Activated CD4-positive, alpha-beta memory T cell treated with anti-CD3 and anti-CD28 coated beads for 36 hours (primary cell): ENCODE measurements around the gene CTTNBP2. TPM values are rescaled to one million over a fixed set of nuclear protein-coding genes. Genes with fewer than 3 reads are reported as not detected.

Experiments used
- CTCF ChIA-PET: fragments of 350-600 bp; sonication (Branson Sonifier 250); formaldehyde crosslinking; loops from one replicate; lab custom pipeline; 2021; ENCODE audit warnings: antibody characterized with exemption, inconsistent platforms; lab: Charles Lee
- POLR2A ChIA-PET: fragments of 350-600 bp; sonication (Branson Sonifier 250); formaldehyde crosslinking; loops from one replicate; lab custom pipeline; 2021; ENCODE audit warnings: antibody characterized with exemption; lab: Charles Lee
- DNase-seq: peaks from one replicate; pipeline ENCODE4 v3.0.0-alpha.2; 2020
- H3K27ac Mint-ChIP-seq: one replicate; pipeline ENCODE4 v1.8.0; 2021; ENCODE audit warnings: mixed read lengths
- H3K27me3 Mint-ChIP-seq: one replicate; pipeline ENCODE4 v1.8.0; 2021; ENCODE audit warnings: mixed read lengths
- H3K36me3 Mint-ChIP-seq: one replicate; pipeline ENCODE4 v1.8.0; 2021; ENCODE audit warnings: mixed read lengths
- H3K4me1 Mint-ChIP-seq: one replicate; pipeline ENCODE4 v1.8.0; 2021; ENCODE audit warnings: low read depth, mixed read lengths
- H3K4me3 Mint-ChIP-seq: one replicate; pipeline ENCODE4 v1.8.0; 2021; ENCODE audit warnings: mild to moderate bottlenecking, mixed read lengths
- H3K9me3 Mint-ChIP-seq: one replicate; pipeline ENCODE4 v1.8.0; 2021; ENCODE audit warnings: mixed read lengths
- intact Hi-C: fragments of 100-400 bp; cut with micrococcal nuclease; formaldehyde crosslinking; loops from one replicate; pipeline ENCODE4 v1.15.1; 2023
- total RNA-seq, 2 experiments: library from RNA; stranded (reverse); gene quantifications; one replicate each; pipeline ENCODE4 v1.2.3, GENCODE V29; 2021

Gene CTTNBP2
- total RNA-seq, 2 experiments from 2014 or later = not detected

DNA sequence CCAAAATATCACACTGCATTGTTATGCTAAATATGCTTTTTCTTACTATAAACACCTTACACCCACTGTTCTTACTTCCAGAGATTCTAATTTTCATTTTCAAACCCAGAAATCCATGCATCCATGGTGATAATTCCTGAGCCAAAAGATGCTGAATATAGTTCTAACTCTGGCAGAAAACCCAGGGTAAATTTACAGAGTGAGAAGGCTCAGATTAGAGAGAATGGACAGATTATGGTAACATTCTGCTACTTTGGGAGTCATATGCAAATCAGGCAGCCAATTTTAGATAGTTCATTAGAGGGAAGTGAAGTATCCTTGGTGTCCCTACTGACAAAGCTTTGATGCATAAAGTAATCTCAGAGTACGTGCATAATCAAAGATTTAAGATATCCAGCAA, 15.4 kb upstream of the CTTNBP2 start:
- POLR2A ChIA-PET = no interaction called here
- no peaks in the 10 kb centered on the region for H3K4me1 Mint-ChIP-seq
- intact Hi-C loops = loop anchor here (10.0 kb wide), 1 partner anchor 446 kb away; no protein-coding TSS in a partner anchor
- H3K36me3 Mint-ChIP-seq = no peaks in the 10 kb centered on the region
- no peak overlapping the region for H3K4me3 Mint-ChIP-seq
- no peaks in the 10 kb centered on the region for H3K27me3 Mint-ChIP-seq
- H3K27ac Mint-ChIP-seq = no peak overlapping the region
- CTCF ChIA-PET = no interaction called here
- no peak for DNase-seq
- no peaks in the 10 kb centered on the region for H3K9me3 Mint-ChIP-seq

DNA sequence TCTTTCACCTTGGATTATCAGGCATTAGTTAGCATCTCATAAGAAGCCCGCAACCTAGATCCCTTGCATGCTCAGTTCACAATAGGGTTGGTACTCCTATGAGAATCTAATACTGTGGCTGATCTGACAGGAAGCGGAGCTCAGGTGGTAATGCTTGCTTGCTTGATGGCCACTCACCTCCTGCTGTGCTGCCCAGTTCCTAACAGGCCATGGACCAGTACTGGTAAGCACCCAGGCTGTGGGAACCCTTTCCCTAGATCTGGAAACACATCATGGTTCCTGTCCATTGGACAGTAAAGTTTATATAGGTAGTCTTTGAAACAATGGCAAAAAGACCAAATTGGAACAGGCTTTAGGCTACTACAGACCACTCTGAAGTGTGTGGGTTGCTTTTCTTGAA, 9.4 kb upstream of the CTTNBP2 start:
- ChIA-PET CTCF (no interaction called here), POLR2A (no interaction called here)
- intact Hi-C loops = loop anchor here (10.0 kb wide), 1 partner anchor 452 kb away; no protein-coding TSS in a partner anchor
- Mint-ChIP-seq H3K27ac (no peak overlapping the region), H3K9me3 (no peaks in the 10 kb centered on the region), H3K4me1 (no peaks in the 10 kb centered on the region), H3K4me3 (no peak overlapping the region), H3K27me3 (peaks cover 3% of the 10 kb centered on the region), H3K36me3 (no peaks in the 10 kb centered on the region)
- no peak for DNase-seq

DNA sequence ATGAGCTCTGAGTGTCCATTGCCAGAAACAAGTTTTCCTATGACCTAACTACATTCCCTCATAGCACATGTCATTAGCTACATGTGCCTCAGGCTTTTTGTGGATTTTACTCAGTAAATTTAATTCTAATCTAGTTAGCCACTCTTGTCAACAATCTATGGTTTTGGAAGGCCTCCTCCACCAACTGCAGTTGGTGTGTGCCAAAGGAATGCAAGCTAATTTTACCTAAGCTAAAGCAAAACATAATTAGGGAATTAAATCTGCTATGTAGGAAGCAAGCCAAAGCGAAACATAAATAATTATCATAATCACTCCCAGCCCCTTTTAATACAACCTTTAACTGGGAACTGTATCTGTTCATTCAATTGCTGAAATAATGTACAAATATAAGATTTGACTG, 3.5 kb upstream of the CTTNBP2 start:
- intact Hi-C loops = no loop called here
- Mint-ChIP-seq H3K4me1 (peaks cover 15% of the 10 kb centered on the region), H3K27me3 (peaks cover 30% of the 10 kb centered on the region), H3K4me3 (no peak overlapping the region), H3K36me3 (no peaks in the 10 kb centered on the region), H3K27ac (no peak overlapping the region), H3K9me3 (no peaks in the 10 kb centered on the region)
- POLR2A ChIA-PET = no interaction called here
- DNase-seq = no peak
- CTCF ChIA-PET = no interaction called here

DNA sequence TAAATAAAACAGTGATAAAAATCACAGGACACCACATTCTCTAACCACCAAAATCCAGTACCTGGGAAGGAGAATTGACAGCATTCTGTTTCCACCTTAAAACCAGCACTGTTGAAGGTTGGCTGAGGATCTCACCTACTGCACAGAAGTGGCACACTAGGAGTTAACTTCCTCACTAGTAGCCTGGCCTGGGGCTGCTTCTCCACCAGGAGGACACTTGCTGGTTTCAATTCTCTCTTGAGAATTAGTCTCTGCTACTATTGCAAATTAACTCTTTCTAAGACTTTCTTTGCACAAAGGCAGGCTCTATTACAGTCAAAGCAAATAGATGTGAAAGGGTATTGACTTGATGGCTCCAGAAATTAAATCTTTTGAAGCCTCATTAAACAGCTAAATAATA, 2.3 kb upstream of the CTTNBP2 start:
- intact Hi-C loops = no loop called here
- peaks cover 33% of the 10 kb centered on the region for H3K27me3 Mint-ChIP-seq
- CTCF ChIA-PET = no interaction called here
- no peak overlapping the region for H3K4me3 Mint-ChIP-seq
- no peaks in the 10 kb centered on the region for H3K9me3 Mint-ChIP-seq
- peaks cover 16% of the 10 kb centered on the region for H3K4me1 Mint-ChIP-seq
- no peak overlapping the region for H3K27ac Mint-ChIP-seq
- no peak for DNase-seq
- POLR2A ChIA-PET = no interaction called here
- H3K36me3 Mint-ChIP-seq = no peaks in the 10 kb centered on the region

DNA sequence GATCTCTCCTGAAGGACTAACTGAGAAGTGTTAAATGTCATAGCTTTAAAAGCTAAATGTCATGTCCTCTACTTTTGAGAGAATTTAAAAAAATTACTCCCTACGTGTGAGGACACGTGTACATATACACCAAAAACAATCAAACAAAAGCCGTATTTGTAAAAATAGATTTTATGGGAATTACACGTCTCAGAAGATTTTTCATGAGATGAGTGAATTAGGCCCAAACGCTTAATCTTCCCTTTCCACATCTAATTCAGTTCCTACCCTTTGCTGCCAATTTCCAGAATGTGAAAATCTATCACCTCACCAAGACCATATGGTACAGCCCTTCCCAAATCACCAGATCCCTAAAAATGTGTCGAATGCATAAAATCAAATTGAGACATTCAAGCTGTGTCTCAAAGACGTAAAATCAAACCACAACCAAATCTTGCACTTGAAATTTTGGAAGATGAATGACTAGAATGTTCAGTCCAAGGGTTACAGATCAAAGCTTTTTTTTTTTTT, 1.0 kb upstream of the CTTNBP2 start:
- intact Hi-C loops = no loop called here
- ChIA-PET POLR2A (no interaction called here), CTCF (no interaction called here)
- no peak overlapping the region for H3K4me3 Mint-ChIP-seq
- H3K4me1 Mint-ChIP-seq = peaks cover 16% of the 10 kb centered on the region
- no peak overlapping the region for H3K27ac Mint-ChIP-seq
- H3K36me3 Mint-ChIP-seq = no peaks in the 10 kb centered on the region
- H3K9me3 Mint-ChIP-seq = no peaks in the 10 kb centered on the region
- peaks cover 36% of the 10 kb centered on the region for H3K27me3 Mint-ChIP-seq
- DNase-seq = no peak

DNA sequence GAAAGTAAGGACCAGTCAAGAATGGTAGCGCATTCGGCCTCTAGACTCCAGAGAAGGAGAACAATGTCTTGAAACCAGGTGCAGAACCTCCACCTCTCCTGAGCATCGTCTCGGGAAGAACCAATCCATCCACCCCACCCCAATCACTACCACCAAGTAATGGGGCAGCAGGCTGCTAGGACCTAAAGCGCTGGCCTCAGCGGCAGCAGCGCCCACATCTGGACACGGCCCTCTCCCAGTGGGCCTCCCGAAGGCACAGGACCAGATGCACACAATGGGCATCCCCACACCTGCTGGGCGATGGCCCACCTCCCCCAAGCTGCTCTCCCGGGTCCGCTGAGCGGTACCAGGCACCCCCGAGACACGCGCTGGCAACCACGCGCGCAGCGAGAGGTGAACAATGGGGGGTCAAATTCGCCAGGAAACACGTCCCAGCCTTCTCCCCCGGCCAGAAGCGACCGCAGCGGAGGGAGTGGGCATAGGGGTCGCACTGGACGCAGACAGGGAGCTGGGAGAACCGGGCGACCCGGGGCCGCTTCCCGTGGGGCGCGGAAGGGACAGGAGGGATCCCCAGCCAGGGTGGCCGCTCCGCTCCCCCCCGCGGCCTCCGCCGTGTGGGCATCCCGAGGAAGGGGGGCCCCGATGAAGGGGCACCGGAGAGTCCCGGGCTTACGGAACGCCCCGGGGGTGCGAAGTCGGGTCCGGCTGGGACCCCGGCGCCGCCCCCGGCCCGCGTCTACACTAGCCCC, 506 bp downstream of the CTTNBP2 start:
- peaks cover 16% of the 10 kb centered on the region for H3K4me1 Mint-ChIP-seq
- intact Hi-C loops = no loop called here
- ChIA-PET CTCF (no interaction called here), POLR2A (no interaction called here)
- H3K27ac Mint-ChIP-seq = no peak overlapping the region
- DNase-seq = no peak
- peaks cover 36% of the 10 kb centered on the region for H3K27me3 Mint-ChIP-seq
- H3K9me3 Mint-ChIP-seq = no peaks in the 10 kb centered on the region
- no peaks in the 10 kb centered on the region for H3K36me3 Mint-ChIP-seq
- H3K4me3 Mint-ChIP-seq = peak overlapping the region; percentile 8

DNA sequence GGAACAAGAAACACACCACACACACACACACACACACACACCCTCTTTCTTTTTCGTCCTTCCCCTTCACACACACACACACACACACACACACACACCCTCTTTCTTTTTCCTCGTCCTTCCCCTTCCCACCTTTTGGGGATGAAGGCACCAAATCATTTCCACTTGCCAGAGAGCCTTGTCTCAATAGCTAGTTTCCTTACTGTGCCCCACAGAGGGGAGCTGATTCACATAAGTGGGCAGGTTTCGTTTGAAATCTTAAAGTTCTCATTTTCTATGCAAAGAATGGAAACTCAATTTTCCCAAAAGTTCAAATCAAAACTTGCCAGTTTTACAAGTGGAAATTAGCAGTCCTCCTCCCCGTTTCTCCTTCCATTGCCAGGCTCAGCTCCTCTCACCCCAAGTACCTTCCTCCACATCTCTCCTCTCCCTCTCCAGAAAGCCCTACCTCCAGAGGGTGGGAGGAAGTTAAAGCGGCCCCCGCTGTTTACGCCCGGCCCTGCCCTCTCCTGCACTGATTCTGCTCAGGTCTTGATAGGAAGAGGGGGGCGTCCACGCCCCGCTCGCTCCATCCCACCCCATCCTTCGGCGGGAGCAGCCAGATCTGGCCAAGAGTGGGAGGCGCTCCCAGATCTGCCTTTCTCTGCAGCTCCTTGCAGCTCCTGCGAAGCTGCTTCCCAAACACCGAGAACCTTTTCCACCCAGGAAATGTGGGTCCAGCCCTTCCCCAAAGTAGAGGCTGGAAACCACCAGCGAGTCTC, 1.3 kb downstream of the CTTNBP2 start:
- Mint-ChIP-seq H3K4me3 (no peak overlapping the region), H3K27me3 (peaks cover 35% of the 10 kb centered on the region), H3K27ac (no peak overlapping the region), H3K4me1 (peaks cover 16% of the 10 kb centered on the region), H3K9me3 (no peaks in the 10 kb centered on the region), H3K36me3 (no peaks in the 10 kb centered on the region)
- POLR2A ChIA-PET = interaction anchor here (0.7 kb wide), 1 partner anchor 291 kb away, joined by 4 read pairs; no protein-coding TSS in a partner anchor
- CTCF ChIA-PET = interaction anchor here (0.7 kb wide), 1 partner anchor 333 kb away, joined by 3 read pairs; no protein-coding TSS in a partner anchor
- DNase-seq = no peak
- intact Hi-C loops = no loop called here

DNA sequence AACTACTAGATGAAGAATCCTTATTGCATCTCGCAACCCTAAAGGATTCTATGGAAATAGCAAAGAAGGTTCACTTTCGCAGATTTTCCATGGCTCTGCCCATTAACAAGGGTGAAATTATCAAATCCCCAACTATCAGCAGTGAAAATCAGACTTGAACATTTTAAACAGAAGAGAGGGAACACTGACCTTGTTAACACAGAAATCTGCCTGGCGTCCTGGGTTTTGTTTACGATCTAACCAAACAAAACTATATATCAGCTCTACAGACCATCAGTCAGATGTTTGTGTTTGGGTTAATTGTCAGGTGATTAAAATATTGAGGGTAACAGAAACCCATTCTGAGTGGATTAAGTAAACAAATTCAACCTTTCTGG, 1.9 kb downstream of the CTTNBP2 start:
- intact Hi-C loops = no loop called here

DNA sequence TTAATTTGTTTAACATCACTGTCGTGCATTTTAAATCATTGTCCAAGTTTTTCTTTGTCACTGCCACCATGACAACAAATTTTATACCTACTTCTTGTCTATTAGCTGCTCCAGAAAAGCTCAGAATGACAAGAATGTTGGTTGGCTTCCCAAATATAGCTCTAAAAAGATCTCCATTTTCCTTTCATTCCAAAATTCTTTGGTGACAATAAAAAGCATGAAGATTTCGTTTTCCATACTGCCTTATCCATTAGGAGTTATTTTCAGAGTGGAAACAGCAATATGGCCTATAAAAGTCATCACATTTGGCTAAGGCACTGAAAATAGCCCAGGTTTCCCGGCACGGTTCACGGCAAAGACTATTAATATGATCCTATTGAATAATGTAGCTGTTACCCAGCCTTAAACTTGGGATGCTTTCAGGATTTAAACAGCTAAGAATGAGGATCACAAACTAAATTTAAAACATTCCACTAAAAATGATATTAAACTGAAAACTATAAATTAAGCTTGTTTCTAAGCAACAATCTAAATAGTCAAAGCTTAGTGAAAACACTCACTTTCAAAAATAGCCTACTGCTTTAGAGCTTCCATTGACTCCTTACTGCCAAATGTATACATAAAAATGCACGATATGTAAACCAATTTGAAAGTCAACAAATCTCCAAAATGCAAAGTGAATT, 2.7 kb downstream of the CTTNBP2 start:
- POLR2A ChIA-PET = no interaction called here
- DNase-seq = no peak
- Mint-ChIP-seq H3K36me3 (no peaks in the 10 kb centered on the region), H3K4me1 (peaks cover 16% of the 10 kb centered on the region), H3K27ac (no peak overlapping the region), H3K27me3 (peaks cover 33% of the 10 kb centered on the region), H3K9me3 (no peaks in the 10 kb centered on the region), H3K4me3 (no peak overlapping the region)
- intact Hi-C loops = no loop called here
- CTCF ChIA-PET = no interaction called here

More for the DNA sequence above, 1.9 kb downstream of the CTTNBP2 start:
- POLR2A ChIA-PET = no interaction called here
- no peak overlapping the region for H3K27ac Mint-ChIP-seq
- DNase-seq = no peak
- H3K36me3 Mint-ChIP-seq = no peaks in the 10 kb centered on the region
- CTCF ChIA-PET = interaction anchor here (0.7 kb wide), 1 partner anchor 332 kb away, joined by 3 read pairs; no protein-coding TSS in a partner anchor
- H3K9me3 Mint-ChIP-seq = no peaks in the 10 kb centered on the region
- peaks cover 34% of the 10 kb centered on the region for H3K27me3 Mint-ChIP-seq
- peaks cover 16% of the 10 kb centered on the region for H3K4me1 Mint-ChIP-seq
- H3K4me3 Mint-ChIP-seq = no peak overlapping the region

DNA sequence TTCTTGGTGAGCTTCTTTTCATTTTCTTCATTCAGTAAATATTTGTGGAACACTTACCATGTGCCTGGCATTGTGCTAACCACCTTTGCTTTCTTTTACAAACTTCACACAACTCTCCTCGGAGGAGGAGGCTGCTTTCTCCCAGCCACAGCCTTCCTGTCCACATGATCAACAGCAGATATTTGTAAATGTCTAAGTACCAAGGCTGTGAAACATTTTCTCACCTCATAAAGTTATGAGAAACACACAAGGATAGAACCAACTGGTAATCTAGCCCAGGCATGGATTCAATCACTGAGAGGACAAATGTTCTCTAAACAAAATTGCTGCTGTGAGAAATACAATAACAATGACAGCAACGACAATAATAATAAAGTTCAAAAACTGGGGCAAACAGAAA, 3.9 kb downstream of the CTTNBP2 start:
- no peak for DNase-seq
- intact Hi-C loops = no loop called here
- Mint-ChIP-seq H3K36me3 (no peaks in the 10 kb centered on the region), H3K27ac (no peak overlapping the region), H3K4me3 (no peak overlapping the region), H3K9me3 (no peaks in the 10 kb centered on the region), H3K4me1 (peaks cover 16% of the 10 kb centered on the region), H3K27me3 (peaks cover 29% of the 10 kb centered on the region)
- CTCF ChIA-PET = no interaction called here
- POLR2A ChIA-PET = no interaction called here

DNA sequence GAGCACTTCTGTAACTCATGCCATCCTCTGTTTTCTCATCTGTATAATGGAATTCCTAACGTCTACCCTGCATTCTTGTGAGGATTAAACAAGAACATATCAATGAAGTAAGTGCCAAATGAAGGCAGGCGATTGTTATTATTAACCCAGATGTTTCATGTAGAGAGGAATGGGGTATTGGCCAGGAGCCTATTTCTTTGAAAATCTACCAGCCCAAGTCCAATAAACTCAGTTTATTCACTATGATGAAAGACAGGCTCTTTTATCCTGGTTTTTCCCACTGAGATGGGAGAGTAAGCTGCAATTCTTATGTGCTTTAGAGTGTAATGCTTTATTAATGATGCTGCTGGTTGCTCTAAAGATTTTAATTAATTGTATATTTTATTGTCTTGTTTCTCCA, 9.6 kb downstream of the CTTNBP2 start:
- ChIA-PET POLR2A (no interaction called here), CTCF (no interaction called here)
- intact Hi-C loops = no loop called here
- Mint-ChIP-seq H3K36me3 (no peaks in the 10 kb centered on the region), H3K9me3 (no peaks in the 10 kb centered on the region), H3K27me3 (peaks cover 5% of the 10 kb centered on the region), H3K4me3 (no peak overlapping the region), H3K27ac (no peak overlapping the region), H3K4me1 (no peaks in the 10 kb centered on the region)
- no peak for DNase-seq

DNA sequence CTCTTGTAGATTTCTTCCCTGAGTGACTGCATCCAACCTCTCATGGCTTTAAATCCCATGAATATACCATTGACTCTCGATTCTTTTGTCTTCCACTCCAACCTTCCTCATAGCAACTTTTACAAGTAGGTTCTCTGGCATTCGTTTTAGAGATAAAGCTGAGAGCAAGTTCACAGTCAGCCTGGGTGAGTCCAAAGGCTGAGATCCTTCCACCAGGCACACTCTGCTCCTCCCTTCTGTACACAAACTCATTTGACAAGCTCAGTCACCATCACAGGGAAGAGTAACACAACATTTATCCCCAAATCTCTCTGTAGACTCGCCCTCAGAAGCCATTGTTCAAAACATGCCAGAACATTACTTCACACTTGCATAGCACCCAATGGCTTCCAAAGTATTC, 10.9 kb downstream of the CTTNBP2 start:
- POLR2A ChIA-PET = no interaction called here
- no peak overlapping the region for H3K4me3 Mint-ChIP-seq
- H3K9me3 Mint-ChIP-seq = no peaks in the 10 kb centered on the region
- no peak for DNase-seq
- intact Hi-C loops = no loop called here
- H3K27me3 Mint-ChIP-seq = peaks cover 5% of the 10 kb centered on the region
- no peaks in the 10 kb centered on the region for H3K36me3 Mint-ChIP-seq
- CTCF ChIA-PET = no interaction called here
- H3K27ac Mint-ChIP-seq = no peak overlapping the region
- H3K4me1 Mint-ChIP-seq = no peaks in the 10 kb centered on the region
